OCI-LY1 (cell line): ENCODE measurements around the gene BLCAP.

ENCODE experiments used
- CTCF ChIP-seq: fragments of 200-600 bp; sonication (generic), shearing (Covaris generic); IDR thresholded peaks from 2 replicates; pipeline ENCODE4 v1.5.1; 2017; ENCODE audit warnings: mild to moderate bottlenecking, antibody characterized with exemption, low read length, moderate library complexity, mixed read lengths
- EZH2 ChIP-seq: fragments of 200-600 bp; sonication (generic), shearing (Covaris generic); IDR thresholded peaks from 2 replicates; pipeline ENCODE4 v1.8.0; 2017; ENCODE audit warnings: borderline replicate concordance, mixed run types, mild to moderate bottlenecking, antibody characterized with exemption, low read length, moderate library complexity, mixed read lengths

GRCh38 chr20:37521061-37521771, 6.5 kb downstream of the BLCAP start, which contains the start of gene NNAT:
- TF ChIP-seq CTCF = no peak
- no peak for TF ChIP-seq EZH2
